Stomach smooth muscle (tissue), 2 donors: Measurements from ENCODE around the gene HSBP1L1.
"Not testable (repeated sequence)": the region's sequence is repeated elsewhere in the genome, so short reads cannot be mapped to it uniquely, and the experiment has no call there.

ENCODE experiments used
- H3K27ac ChIP-seq: one replicate; pipeline ENCODE4 v1.7.0; 2013; ENCODE audit warnings: mild to moderate bottlenecking, low read length, inconsistent platforms
- H3K27me3 ChIP-seq, 2 donors: one replicate each; pipeline ENCODE4 v1.7.0; 2013; ENCODE audit warnings: low read length in 2 of 2; ENCODE audit not compliant: insufficient read depth in 2 of 2, control insufficient read depth in 1 of 2
- H3K36me3 ChIP-seq, 2 donors: one replicate each; pipeline ENCODE4 v1.7.0; 2013; ENCODE audit warnings: low read length in 2 of 2; ENCODE audit not compliant: control insufficient read depth in 2 of 2, insufficient read depth in 2 of 2
- H3K4me1 ChIP-seq: one replicate; pipeline ENCODE4 v1.7.0; 2013; ENCODE audit warnings: low read length; ENCODE audit not compliant: control insufficient read depth, insufficient read depth
- H3K4me3 ChIP-seq, 2 donors: one replicate each; pipeline ENCODE4 v1.7.0; 2013; ENCODE audit warnings: low read length in 2 of 2
- H3K9ac ChIP-seq, 2 donors: one replicate each; pipeline ENCODE4 v1.7.0; 2013; ENCODE audit warnings: low read length in 2 of 2, mild to moderate bottlenecking in 1 of 2
- H3K9me3 ChIP-seq, 2 donors: one replicate each; pipeline ENCODE4 v1.7.0; 2013; ENCODE audit warnings: low read length in 2 of 2; ENCODE audit not compliant: control insufficient read depth in 2 of 2
- donor health status: healthy.
- donor health status: Pancreatic carcinoma.

HSBP1L1 gene

DNA sequence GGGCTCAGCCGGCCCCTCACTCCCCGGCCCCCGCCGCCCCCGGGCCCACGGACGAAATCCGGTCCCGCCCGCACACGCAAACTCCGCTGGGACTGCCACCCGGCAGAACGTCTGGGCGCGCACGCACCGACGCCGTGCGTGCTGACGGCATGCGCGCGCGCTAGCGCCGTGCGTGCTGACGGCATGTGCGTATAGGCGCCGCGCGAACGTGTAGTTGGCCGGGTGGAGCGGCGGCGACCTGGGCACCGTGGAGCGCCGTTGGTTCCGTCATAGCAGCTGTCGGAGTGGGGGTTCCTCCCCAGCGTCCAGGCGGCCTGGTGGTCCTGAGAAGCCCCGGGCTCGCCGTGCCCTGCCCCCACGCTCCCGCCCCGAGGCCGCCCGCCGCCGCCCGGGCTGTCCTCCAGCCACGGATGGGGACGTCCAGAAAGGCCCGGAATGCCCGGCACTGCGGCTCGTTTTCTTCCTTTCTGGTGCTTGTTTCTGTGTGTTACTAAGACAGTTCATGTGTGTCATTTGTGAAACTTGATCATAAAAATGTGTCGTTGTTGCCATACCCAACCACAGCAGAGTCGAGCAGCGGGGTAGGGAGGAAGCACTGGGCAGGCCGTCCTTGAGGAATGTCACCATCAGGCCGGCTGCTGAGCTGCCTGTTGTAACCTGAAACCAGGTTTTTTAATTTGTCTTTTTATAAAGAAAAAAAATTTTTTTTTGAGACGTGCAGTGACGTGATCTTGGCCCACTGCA lies 24.2 kb downstream of the HSBP1L1 start, which contains the start of gene TXNL4A:
Gene TXNL4A (minus strand): TSS at position 113 of the 744 bp plus-strand sequence. CDS start 171 bp downstream, outside the sequence.
- peaks cover 14% of the 10 kb centered on the region for H3K4me1 ChIP-seq
- peak within 1 kb of the TSS; percentile 93 for H3K27ac ChIP-seq
- H3K9me3 ChIP-seq = no peaks in the 10 kb centered on the region
- H3K27me3 ChIP-seq = no peaks in the 10 kb centered on the region
- H3K4me3 ChIP-seq = peak within 1 kb of the TSS; percentile 98
- peaks cover 0 to 5% of the 10 kb centered on the region in 2 donors for H3K36me3 ChIP-seq
- peak within 1 kb of the TSS; percentile 89 to 91 for H3K9ac ChIP-seq

DNA sequence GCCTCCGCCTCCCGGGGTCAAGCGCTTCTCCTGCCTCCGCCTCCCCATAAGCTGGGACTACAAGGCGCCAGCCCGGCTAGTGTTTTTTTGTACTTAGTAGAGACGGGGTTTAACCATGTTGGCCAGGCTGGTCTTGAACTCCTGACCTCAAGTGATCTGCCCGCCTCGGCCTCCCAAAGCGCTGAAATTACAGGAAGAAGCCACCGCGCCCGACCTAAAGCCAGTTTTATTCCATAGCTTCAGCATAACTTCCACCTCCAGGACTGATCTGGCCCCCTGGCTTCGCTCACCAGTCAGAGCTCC lies 24.7 kb downstream of the HSBP1L1 start:
- Histone ChIP-seq H3K36me3 (peaks cover 0 to 4% of the 10 kb centered on the region in 2 donors), H3K27me3 (no peaks in the 10 kb centered on the region), H3K4me1 (peaks cover 14% of the 10 kb centered on the region), H3K9ac (peak overlapping the region; percentile 89 to 91), H3K9me3 (no peaks in the 10 kb centered on the region), H3K27ac (peak overlapping the region; percentile 93), H3K4me3 (peak overlapping the region; percentile 98)

DNA sequence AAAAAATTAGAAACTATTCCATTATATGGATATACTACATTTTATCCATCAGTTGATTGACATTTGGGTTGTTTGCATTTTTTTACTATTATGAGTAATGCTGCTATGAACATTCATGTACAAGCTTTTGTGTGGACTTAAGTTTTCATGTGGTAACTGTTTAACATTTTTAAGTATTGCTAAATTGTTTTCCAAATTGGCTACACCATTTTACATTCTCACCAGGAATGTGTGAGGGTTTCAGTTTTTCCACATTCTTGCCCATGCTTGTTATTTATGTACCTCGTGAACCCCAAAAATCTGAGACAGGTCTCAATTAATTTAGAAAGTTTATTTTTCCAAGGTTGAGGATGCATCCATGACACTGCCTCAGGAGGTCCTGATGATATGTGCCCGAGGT lies 27.1 kb downstream of the HSBP1L1 start:
- no peaks in the 10 kb centered on the region for H3K9me3 ChIP-seq
- no peak overlapping the region for H3K9ac ChIP-seq
- H3K27ac ChIP-seq = no peak overlapping the region
- H3K36me3 ChIP-seq = no peaks in the 10 kb centered on the region
- no peaks in the 10 kb centered on the region for H3K27me3 ChIP-seq
- H3K4me3 ChIP-seq = no peak overlapping the region
- peaks cover 12% of the 10 kb centered on the region for H3K4me1 ChIP-seq

DNA sequence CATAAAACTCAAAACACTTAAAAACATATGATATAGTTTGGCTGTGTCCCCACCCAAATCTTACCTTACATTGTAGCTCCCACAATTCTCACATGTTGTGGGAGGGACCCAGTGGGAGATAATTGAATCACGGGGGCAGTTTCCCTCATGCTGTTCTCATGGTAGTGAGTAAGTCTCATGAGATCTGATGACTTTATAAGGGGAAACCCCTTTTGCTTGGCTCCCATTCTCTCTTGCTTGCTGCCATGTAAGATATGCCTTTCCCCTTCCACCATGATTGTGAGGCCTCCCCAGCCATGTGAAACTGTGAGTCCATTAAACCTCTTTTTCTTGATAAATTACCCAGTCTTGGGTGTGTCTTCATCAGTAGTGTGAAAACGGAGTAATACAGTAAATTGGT lies 35.3 kb downstream of the HSBP1L1 start:
- H3K4me1 ChIP-seq, H3K36me3 ChIP-seq, H3K27me3 ChIP-seq, H3K9me3 ChIP-seq, H3K4me3 ChIP-seq, H3K9ac ChIP-seq, H3K27ac ChIP-seq: not testable (repeated sequence)

DNA sequence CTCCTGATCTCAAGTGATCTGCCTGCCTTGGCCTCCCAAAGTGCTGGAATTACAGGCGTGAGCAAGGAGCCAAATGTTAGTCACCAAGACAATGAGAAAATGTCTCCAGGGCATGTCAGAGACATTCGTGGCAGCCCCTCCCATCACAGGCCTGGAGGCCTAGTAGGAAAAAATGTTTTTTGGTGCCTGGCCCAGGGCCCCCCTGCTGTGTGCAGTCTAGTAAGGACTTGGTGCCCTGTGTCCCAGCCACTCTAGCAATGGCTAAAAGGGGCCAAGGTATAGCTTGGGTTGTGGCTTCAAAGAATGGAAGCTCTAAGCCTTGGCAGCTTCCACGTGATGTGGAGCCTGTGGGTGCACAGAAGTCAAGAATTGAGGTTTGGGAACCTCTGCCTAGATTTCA lies 36.4 kb downstream of the HSBP1L1 start:
- Histone ChIP-seq H3K4me1 (no peaks in the 10 kb centered on the region), H3K36me3 (no peaks in the 10 kb centered on the region), H3K27ac (no peak overlapping the region), H3K9ac (no peak overlapping the region), H3K9me3 (no peaks in the 10 kb centered on the region), H3K4me3 (no peak overlapping the region), H3K27me3 (no peaks in the 10 kb centered on the region)

DNA sequence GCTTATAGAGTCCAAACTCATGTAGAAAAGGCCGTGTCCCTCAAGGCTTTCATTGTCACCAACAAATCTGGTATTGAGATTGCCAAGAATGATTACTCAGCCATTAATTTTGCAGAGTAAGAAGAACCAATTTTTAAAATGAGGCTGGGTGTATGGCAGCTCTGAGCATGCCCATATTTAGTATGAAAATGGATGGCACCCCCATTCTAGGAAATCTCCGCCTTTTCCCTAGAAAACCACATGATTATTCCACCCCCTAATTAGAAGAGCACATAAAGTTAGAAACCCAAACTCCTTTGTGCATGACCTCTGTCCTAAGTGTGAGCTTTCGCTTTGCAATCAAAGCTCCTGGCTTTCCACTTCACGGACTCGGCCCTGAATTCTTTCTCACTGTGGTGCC lies 38.0 kb downstream of the HSBP1L1 start:
- H3K9ac ChIP-seq = no peak overlapping the region
- H3K9me3 ChIP-seq = no peaks in the 10 kb centered on the region
- no peak overlapping the region for H3K27ac ChIP-seq
- H3K4me3 ChIP-seq = no peak overlapping the region
- H3K27me3 ChIP-seq = no peaks in the 10 kb centered on the region
- no peaks in the 10 kb centered on the region for H3K4me1 ChIP-seq
- no peaks in the 10 kb centered on the region for H3K36me3 ChIP-seq

DNA sequence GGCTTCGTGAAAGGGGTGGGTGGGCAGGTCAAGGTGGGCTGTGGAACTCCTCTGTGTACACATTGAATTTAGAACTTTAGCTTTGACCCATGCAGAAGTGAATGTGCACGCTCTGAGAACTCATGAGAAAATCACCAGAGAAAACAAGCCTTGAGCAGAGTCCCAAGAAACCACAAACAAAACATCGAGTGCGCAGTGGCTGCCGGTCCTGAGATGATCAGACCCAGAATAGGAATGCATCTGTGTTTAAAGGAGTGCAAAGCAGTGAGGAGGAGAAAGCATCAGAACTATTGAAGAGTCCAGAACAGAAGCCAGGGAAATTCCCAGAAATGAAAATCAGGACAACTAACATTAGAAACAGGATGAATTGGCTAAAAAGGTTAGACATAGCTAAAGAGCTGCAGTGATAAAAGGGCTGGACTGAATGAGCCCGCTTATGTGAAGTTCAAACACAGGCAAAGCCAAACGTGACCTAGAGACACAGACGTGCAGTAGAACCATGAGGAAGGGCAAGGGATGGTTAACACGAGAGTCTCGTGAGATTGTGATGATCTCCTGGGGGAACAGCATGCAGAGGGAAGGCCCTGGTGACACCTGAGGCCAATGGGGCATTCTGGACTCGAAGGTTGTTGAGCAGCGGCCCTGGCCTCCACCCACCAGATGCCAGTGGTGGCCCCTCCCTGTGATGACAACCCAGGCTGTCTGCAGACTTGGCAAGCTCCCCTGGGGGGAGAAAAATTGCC lies 40.3 kb downstream of the HSBP1L1 start:
- Histone ChIP-seq H3K9ac (no peak overlapping the region), H3K4me1 (peaks cover 3% of the 10 kb centered on the region), H3K27me3 (no peaks in the 10 kb centered on the region), H3K9me3 (no peaks in the 10 kb centered on the region), H3K27ac (no peak overlapping the region), H3K4me3 (no peak overlapping the region), H3K36me3 (no peaks in the 10 kb centered on the region)

DNA sequence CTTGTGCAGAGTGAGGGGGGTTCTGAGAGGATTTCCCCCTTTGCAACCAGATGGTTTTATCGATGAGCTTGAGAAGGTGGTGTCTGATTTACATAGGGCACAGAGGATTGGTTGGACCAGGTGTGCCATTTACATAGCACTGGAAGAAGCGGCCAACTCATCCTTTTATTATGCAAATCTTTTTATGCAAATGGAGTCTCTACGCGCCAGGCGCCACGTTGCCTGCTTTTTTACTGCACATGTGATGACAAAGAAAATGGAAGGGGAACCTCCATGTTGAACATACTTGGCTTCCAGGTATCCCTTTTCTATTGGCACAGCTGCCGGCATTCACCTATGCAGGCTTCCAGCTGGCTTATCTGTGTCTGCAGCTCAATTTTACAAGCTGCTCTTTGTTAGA lies 42.3 kb downstream of the HSBP1L1 start:
- Histone ChIP-seq H3K4me1 (peaks cover 13% of the 10 kb centered on the region), H3K9me3 (no peaks in the 10 kb centered on the region), H3K36me3 (no peaks in the 10 kb centered on the region), H3K27ac (no peak overlapping the region), H3K4me3 (no peak overlapping the region), H3K9ac (no peak overlapping the region), H3K27me3 (no peaks in the 10 kb centered on the region)

DNA sequence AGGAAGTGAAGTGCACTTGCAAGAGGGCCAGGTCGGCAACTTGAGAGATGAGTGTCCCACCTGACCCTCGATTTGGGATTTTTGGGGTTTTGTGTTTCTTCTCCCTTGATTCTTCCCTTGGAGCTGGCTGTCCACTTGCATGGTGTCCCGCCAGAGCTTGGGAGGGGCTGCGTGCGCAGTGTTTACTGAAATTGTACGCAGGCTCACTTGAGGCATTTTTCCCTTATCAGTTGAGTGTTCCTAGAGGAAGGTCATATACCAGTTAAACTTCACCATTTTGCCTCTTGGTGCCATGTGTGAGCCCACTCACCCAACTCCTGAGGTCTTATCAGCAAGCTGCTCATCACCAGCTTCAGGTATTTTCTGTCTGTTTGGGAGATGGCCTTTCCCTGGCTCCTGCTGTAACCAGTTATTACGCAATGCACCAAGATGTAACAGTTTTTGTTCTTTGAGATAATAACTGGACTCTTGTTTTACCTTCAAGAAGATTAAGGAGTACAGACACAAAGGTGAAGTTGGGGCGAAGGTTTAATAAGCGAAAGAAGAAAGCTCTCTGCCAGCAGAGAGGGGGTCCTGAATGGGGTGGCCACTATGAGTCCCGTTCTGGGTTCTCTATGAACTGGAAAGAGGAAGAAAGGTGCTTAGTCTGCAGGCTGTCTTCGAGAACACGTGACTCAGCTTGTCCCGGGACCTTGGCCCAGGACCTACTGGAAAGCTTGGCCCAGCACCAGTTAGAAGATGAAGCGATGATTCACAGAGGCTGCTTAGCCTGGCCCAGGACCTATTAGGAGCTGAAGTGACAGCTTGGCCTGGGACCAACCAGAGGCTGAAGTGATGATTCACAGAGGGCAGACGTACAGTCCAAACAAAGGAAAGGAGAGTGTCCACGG lies 45.5 kb downstream of the HSBP1L1 start:
- peak overlapping the region in 1 of 2 donors; percentile 21 for H3K9ac ChIP-seq
- H3K4me1 ChIP-seq = peaks cover 13% of the 10 kb centered on the region
- no peaks in the 10 kb centered on the region for H3K27me3 ChIP-seq
- H3K36me3 ChIP-seq = no peaks in the 10 kb centered on the region
- H3K27ac ChIP-seq = peak overlapping the region; percentile 81
- no peaks in the 10 kb centered on the region for H3K9me3 ChIP-seq
- peak overlapping the region; percentile 26 to 49 for H3K4me3 ChIP-seq

DNA sequence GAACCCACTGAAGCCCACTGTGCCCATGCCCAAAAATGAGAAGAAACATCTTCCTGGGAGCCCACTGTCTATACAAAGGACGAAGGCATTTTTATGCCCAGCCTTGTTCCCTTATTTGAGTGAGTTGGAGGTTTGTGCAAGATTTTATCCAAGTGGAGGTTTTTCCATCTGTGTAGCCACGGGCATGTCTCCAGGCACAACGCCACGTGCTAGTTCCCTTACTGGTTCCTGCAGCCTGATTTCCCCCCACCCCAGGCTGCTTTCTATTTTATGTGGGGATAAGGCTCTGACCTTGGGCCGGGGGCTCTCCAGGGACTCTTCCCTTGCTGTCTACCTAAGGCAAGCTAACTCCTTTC lies 46.1 kb downstream of the HSBP1L1 start:
- Histone ChIP-seq H3K4me1 (peaks cover 13% of the 10 kb centered on the region), H3K4me3 (peak overlapping the region; percentile 6 to 49), H3K9me3 (no peaks in the 10 kb centered on the region), H3K27me3 (no peaks in the 10 kb centered on the region), H3K36me3 (no peaks in the 10 kb centered on the region), H3K9ac (peak overlapping the region; percentile 2 to 21), H3K27ac (peak overlapping the region; percentile 81)
